Activated gamma-delta T cell treated with anti-CD3 and anti-CD28 coated beads, Interleukin-2, amount 50 U/mL, for 16 hours (primary cell): ENCODE measurements around the gene OTOP2.

Source experiments
- DNase-seq: peaks from one replicate; pipeline ENCODE4 v3.0.0-alpha.2; 2020; ENCODE audit warnings: low read depth

Gene OTOP2

GRCh38 chr17:74925242-74925641, 1.2 kb downstream of the OTOP2 start:
- DNase-seq = no peak

- DNase-seq = no peak
These were observed 4.7 kb downstream of the OTOP2 start for GRCh38 chr17:74928786-74929185.

GRCh38 chr17:74930535-74931036, 6.5 kb downstream of the OTOP2 start:
- DNase-seq = no peak

GRCh38 chr17:74935048-74935447, 11.0 kb downstream of the OTOP2 start:
- no peak for DNase-seq

GRCh38 chr17:74935585-74936469, 11.8 kb downstream of the OTOP2 start, which contains the start of gene OTOP3:
TSS of gene OTOP3 (plus strand) at chr17:74935898. CDS start at chr17:74935922, 24 bp downstream.
- no peak for DNase-seq

- DNase-seq = no peak
These were observed 12.4 kb downstream of the OTOP2 start for GRCh38 chr17:74936470-74936799.

GRCh38 chr17:74937064-74938051, 13.3 kb downstream of the OTOP2 start:
- no peak for DNase-seq

GRCh38 chr17:74938194-74938950, 14.3 kb downstream of the OTOP2 start:
- DNase-seq = no peak

- no peak for DNase-seq
These were observed 15.5 kb downstream of the OTOP2 start for GRCh38 chr17:74939534-74939933.

GRCh38 chr17:74941128-74941725, 17.2 kb downstream of the OTOP2 start:
- no peak for DNase-seq

GRCh38 chr17:74943808-74944522, 19.9 kb downstream of the OTOP2 start:
- no peak for DNase-seq

GRCh38 chr17:74945543-74945942, 21.5 kb downstream of the OTOP2 start:
- DNase-seq = no peak

- DNase-seq = no peak
These were observed 22.6 kb downstream of the OTOP2 start for GRCh38 chr17:74946641-74947040.

- DNase-seq = no peak
These were observed 23.1 kb downstream of the OTOP2 start for GRCh38 chr17:74947041-74947754.

GRCh38 chr17:74949455-74950115, 25.5 kb downstream of the OTOP2 start:
- no peak for DNase-seq

GRCh38 chr17:74950207-74950606, 26.1 kb downstream of the OTOP2 start:
- DNase-seq = no peak

- DNase-seq = no peak
These were observed 27.0 kb downstream of the OTOP2 start for GRCh38 chr17:74951065-74951464.

GRCh38 chr17:74951680-74952421, 27.8 kb downstream of the OTOP2 start:
- no peak for DNase-seq
